HL-60 (cell line): ENCODE measurements around the gene NCOR2.

ENCODE experiments used
- DNase-seq, 2 experiments: peaks; one replicate each; pipeline ENCODE4 v3.0.0-alpha.2; 2010 to 2020; ENCODE audit warnings: low read depth in 1 of 2, low spot score in 1 of 2
- H3K27ac ChIP-seq: fragments of 250-450 bp; sonication (Bioruptor Pico); replicated peaks from 2 replicates; pipeline ENCODE4 v1.5.1; 2020; ENCODE audit warnings: mild to moderate bottlenecking, moderate library complexity
- H3K27me3 ChIP-seq: fragments of 250-450 bp; sonication (Bioruptor Pico); 2 replicates; pipeline ENCODE4 v1.5.1; 2021; ENCODE audit warnings: mild to moderate bottlenecking, moderate library complexity; ENCODE audit not compliant: insufficient read depth, poor library complexity, severe bottlenecking
- H3K4me3 ChIP-seq: replicated peaks from 2 replicates; pipeline ENCODE4 v1.5.1; 2011; ENCODE audit warnings: mild to moderate bottlenecking, control low read depth, low read length; ENCODE audit not compliant: insufficient read depth
- GABPA ChIP-seq: IDR thresholded peaks from 2 replicates; pipeline ENCODE4 v1.6.1; 2012; ENCODE audit warnings: low read depth
- POLR2AphosphoS5 ChIP-seq: IDR thresholded peaks from 2 replicates; pipeline ENCODE4 v1.6.1; 2012; ENCODE audit warnings: low read depth
- SPI1 ChIP-seq: IDR thresholded peaks from 2 replicates; pipeline ENCODE4 v1.6.1; 2012; ENCODE audit warnings: low read depth, mild to moderate bottlenecking, borderline replicate concordance
- TF ChIP-seq, protein P1 (sequence below): IDR thresholded peaks from 2 replicates; pipeline ENCODE4 v1.6.1; 2012; ENCODE audit warnings: low read depth; ENCODE audit not compliant: insufficient replicate concordance
- TF ChIP-seq, protein P2 (sequence below): IDR thresholded peaks from one replicate; pipeline ENCODE4 v1.5.1; 2011; ENCODE audit warnings: low read length, control low read depth, inconsistent platforms; ENCODE audit not compliant: insufficient read depth

NCOR2 gene

GRCh38 chr12:124523071-124523470, 44.3 kb downstream of the NCOR2 start:
- TF ChIP-seq, protein P1, sequence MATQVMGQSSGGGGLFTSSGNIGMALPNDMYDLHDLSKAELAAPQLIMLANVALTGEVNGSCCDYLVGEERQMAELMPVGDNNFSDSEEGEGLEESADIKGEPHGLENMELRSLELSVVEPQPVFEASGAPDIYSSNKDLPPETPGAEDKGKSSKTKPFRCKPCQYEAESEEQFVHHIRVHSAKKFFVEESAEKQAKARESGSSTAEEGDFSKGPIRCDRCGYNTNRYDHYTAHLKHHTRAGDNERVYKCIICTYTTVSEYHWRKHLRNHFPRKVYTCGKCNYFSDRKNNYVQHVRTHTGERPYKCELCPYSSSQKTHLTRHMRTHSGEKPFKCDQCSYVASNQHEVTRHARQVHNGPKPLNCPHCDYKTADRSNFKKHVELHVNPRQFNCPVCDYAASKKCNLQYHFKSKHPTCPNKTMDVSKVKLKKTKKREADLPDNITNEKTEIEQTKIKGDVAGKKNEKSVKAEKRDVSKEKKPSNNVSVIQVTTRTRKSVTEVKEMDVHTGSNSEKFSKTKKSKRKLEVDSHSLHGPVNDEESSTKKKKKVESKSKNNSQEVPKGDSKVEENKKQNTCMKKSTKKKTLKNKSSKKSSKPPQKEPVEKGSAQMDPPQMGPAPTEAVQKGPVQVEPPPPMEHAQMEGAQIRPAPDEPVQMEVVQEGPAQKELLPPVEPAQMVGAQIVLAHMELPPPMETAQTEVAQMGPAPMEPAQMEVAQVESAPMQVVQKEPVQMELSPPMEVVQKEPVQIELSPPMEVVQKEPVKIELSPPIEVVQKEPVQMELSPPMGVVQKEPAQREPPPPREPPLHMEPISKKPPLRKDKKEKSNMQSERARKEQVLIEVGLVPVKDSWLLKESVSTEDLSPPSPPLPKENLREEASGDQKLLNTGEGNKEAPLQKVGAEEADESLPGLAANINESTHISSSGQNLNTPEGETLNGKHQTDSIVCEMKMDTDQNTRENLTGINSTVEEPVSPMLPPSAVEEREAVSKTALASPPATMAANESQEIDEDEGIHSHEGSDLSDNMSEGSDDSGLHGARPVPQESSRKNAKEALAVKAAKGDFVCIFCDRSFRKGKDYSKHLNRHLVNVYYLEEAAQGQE: no peak
- TF ChIP-seq, protein P2, sequence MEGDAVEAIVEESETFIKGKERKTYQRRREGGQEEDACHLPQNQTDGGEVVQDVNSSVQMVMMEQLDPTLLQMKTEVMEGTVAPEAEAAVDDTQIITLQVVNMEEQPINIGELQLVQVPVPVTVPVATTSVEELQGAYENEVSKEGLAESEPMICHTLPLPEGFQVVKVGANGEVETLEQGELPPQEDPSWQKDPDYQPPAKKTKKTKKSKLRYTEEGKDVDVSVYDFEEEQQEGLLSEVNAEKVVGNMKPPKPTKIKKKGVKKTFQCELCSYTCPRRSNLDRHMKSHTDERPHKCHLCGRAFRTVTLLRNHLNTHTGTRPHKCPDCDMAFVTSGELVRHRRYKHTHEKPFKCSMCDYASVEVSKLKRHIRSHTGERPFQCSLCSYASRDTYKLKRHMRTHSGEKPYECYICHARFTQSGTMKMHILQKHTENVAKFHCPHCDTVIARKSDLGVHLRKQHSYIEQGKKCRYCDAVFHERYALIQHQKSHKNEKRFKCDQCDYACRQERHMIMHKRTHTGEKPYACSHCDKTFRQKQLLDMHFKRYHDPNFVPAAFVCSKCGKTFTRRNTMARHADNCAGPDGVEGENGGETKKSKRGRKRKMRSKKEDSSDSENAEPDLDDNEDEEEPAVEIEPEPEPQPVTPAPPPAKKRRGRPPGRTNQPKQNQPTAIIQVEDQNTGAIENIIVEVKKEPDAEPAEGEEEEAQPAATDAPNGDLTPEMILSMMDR: no peak
- no peak for TF ChIP-seq POLR2AphosphoS5
- no peak for TF ChIP-seq GABPA
- no peak for TF ChIP-seq SPI1
- no peaks in the 10 kb centered on the region for H3K27me3 ChIP-seq
- no peak overlapping the region for H3K27ac ChIP-seq
- no peak overlapping the region for H3K4me3 ChIP-seq
- DNase-seq: no peak

DNA sequence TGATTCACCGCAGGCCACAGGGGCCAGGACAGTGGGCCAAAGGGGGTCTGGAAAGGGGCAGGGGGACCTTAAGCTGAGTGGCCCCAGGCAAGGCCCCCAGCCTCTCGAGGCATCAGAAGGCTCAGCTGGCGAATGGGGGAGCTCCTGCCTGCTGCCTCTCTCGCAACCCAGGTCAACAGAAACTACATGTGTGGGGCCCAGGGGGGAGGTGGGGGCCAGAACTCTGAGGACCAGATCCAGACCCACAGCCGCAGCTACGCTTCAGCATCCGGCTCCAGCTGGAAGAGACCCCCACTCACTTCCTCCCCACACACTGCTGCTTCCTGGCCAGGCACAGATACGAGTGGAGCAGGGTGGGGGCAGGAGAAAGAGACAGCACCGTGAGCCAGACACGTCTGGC, 46.5 kb downstream of the NCOR2 start:
- Histone ChIP-seq H3K27ac (no peak overlapping the region), H3K27me3 (no peaks in the 10 kb centered on the region), H3K4me3 (no peak overlapping the region)
- TF ChIP-seq, protein P1: no peak
- TF ChIP-seq SPI1 (no peak), GABPA (no peak), POLR2AphosphoS5 (no peak)
- TF ChIP-seq, protein P2: no peak
- DNase-seq: no peak

- H3K27me3 ChIP-seq: no peaks in the 10 kb centered on the region
- no peak for DNase-seq
- TF ChIP-seq, protein P2: no peak
- TF ChIP-seq GABPA (no peak), POLR2AphosphoS5 (no peak), SPI1 (no peak)
- TF ChIP-seq, protein P1: no peak
- no peak overlapping the region for H3K4me3 ChIP-seq
- H3K27ac ChIP-seq: no peak overlapping the region
Observed at GRCh38 chr12:124520265-124520701, 47.1 kb downstream of the NCOR2 start.
